Endothelial cell of umbilical vein (primary cell): ENCODE results near the gene INPP5E. TPM values are rescaled to one million over a fixed set of nuclear protein-coding genes. Genes with fewer than 3 reads are reported as not detected.

Source experiments
- BruUV-seq: library from RNA; stranded (reverse); fragments of 400-500 nt; replicated peaks from 2 replicates; lab custom pipeline; 2021; lab: Mats Ljungman, UMichigan
- CTCF ChIA-PET: fragments of 300-600, 350-600 bp; sonication (Branson Sonifier 250); formaldehyde crosslinking; loops from one replicate; lab custom pipeline; 2021; ENCODE audit warnings: antibody characterized with exemption, inconsistent platforms; lab: Charles Lee
- POLR2A ChIA-PET: fragments of 300-600, 350-600 bp; sonication (Branson Sonifier 250); formaldehyde crosslinking; loops from one replicate; lab custom pipeline; 2021; ENCODE audit warnings: antibody characterized with exemption, inconsistent platforms; lab: Charles Lee
- DNase-seq: peaks from one replicate; pipeline ENCODE4 v3.0.0-alpha.2; 2011; ENCODE audit warnings: low read depth, low spot score
- FAIRE-seq: peaks from 2 replicates; lab custom pipeline; 2011; peaks lifted over from hg19 to GRCh38; lab: Jason Lieb, UNC
- H2AFZ ChIP-seq: 2 replicates; pipeline ENCODE4 v1.6.0; 2012; ENCODE audit warnings: low read depth, low read length, control low read depth, inconsistent platforms
- H3K27ac ChIP-seq: 2 replicates; pipeline ENCODE4 v1.5.1; 2011; ENCODE audit warnings: low read depth, mild to moderate bottlenecking, control low read depth, low read length, moderate library complexity; ENCODE audit not compliant: insufficient read depth
- H3K27me3 ChIP-seq, 2 experiments: 2 replicates each; pipeline versions ENCODE4 v1.6.0 to v1.6.1; 2011; ENCODE audit warnings: low read length in 2 of 2, mixed read lengths in 1 of 2; ENCODE audit not compliant: control insufficient read depth in 2 of 2, insufficient read depth in 2 of 2
- H3K36me3 ChIP-seq, 2 experiments: 2 replicates in 1 of 2; 3 replicates in 1 of 2; pipeline ENCODE4 v1.5.1; 2011; ENCODE audit warnings: low read length in 2 of 2, mild to moderate bottlenecking in 1 of 2, moderate library complexity in 1 of 2; ENCODE audit not compliant: control insufficient read depth in 2 of 2, insufficient read depth in 2 of 2; ENCODE audit errors: extremely low read depth in 1 of 2
- H3K4me1 ChIP-seq: 3 replicates; pipeline ENCODE4 v1.5.1; 2011; ENCODE audit warnings: mild to moderate bottlenecking, low read length; ENCODE audit not compliant: control insufficient read depth, insufficient read depth; ENCODE audit errors: extremely low read depth
- H3K4me2 ChIP-seq: 2 replicates; pipeline ENCODE4 v1.6.1; 2011; ENCODE audit warnings: low read length, control low read depth, mixed read lengths; ENCODE audit not compliant: insufficient read depth
- H3K4me3 ChIP-seq, 3 experiments: fragments of 200-600 bp in 1 of 3; sonication (generic), shearing (Covaris generic) in 1 of 3; replicated peaks in 1 of 3; 2 replicates each; pipeline ENCODE4 v1.5.1; 2011 to 2016; ENCODE audit warnings: control low read depth in 3 of 3, low read length in 3 of 3, mild to moderate bottlenecking in 2 of 3, inconsistent platforms in 1 of 3, low read depth in 1 of 3, moderate library complexity in 1 of 3; ENCODE audit not compliant: insufficient read depth in 1 of 3
- H3K79me2 ChIP-seq: 2 replicates; pipeline ENCODE4 v1.6.0; 2012; ENCODE audit warnings: low read length, inconsistent platforms; ENCODE audit not compliant: control insufficient read depth, insufficient read depth
- H3K9ac ChIP-seq: replicated peaks from 2 replicates; pipeline ENCODE3; 2011; ENCODE audit warnings: low read length, control low read depth; ENCODE audit not compliant: insufficient read depth; ENCODE audit errors: extremely low read depth
- H3K9me1 ChIP-seq: replicated peaks from 3 replicates; pipeline ENCODE4 v1.6.0; 2011; ENCODE audit warnings: mild to moderate bottlenecking, low read length; ENCODE audit not compliant: control insufficient read depth, insufficient read depth; ENCODE audit errors: extremely low read depth
- H3K9me3 ChIP-seq: replicated peaks from 2 replicates; pipeline ENCODE4 v1.5.1; 2012; ENCODE audit warnings: low read length, inconsistent platforms; ENCODE audit not compliant: control insufficient read depth, insufficient read depth
- H4K20me1 ChIP-seq: replicated peaks from 2 replicates; pipeline ENCODE3; 2011; ENCODE audit warnings: mild to moderate bottlenecking, low read length; ENCODE audit not compliant: control insufficient read depth, insufficient read depth; ENCODE audit errors: extremely low read depth
- EZH2 ChIP-seq: IDR thresholded peaks from 2 replicates; pipeline ENCODE4 v1.6.1; 2012; ENCODE audit warnings: borderline replicate concordance, low read depth, mild to moderate bottlenecking, moderate library complexity, low read length, inconsistent platforms; ENCODE audit not compliant: severe bottlenecking
- FOS ChIP-seq: IDR thresholded peaks from 2 replicates; pipeline ENCODE4 v1.6.1; 2011; ENCODE audit warnings: mild to moderate bottlenecking, low read length, moderate library complexity, borderline replicate concordance; ENCODE audit not compliant: insufficient read depth
- GATA2 ChIP-seq: IDR thresholded peaks from 2 replicates; pipeline ENCODE4 v1.7.0; 2011; ENCODE audit warnings: low read depth, mild to moderate bottlenecking, moderate library complexity, mixed read lengths, low read length; ENCODE audit not compliant: insufficient read length, insufficient read depth
- JUN ChIP-seq: IDR thresholded peaks from 2 replicates; pipeline ENCODE4 v1.6.1; 2011; ENCODE audit warnings: borderline replicate concordance, low read depth; ENCODE audit not compliant: insufficient read length, insufficient read depth
- MYC ChIP-seq: IDR thresholded peaks from one replicate; pipeline ENCODE4 v1.6.1; 2011; ENCODE audit warnings: mild to moderate bottlenecking, low read depth, low read length
- POLR2A ChIP-seq: IDR thresholded peaks from 2 replicates; pipeline ENCODE4 v1.6.1; 2012; ENCODE audit warnings: low read depth, mild to moderate bottlenecking, control low read depth, low read length
- POLR2AphosphoS5 ChIP-seq: IDR thresholded peaks from 2 replicates; pipeline ENCODE4 v1.6.1; 2012; ENCODE audit warnings: low read depth, mild to moderate bottlenecking, control low read depth, low read length, moderate library complexity; ENCODE audit not compliant: insufficient read depth
- dilution Hi-C: fragments of 300-500 bp; cut with MboI; formaldehyde crosslinking; loops from one replicate; pipeline ENCODE4 v1.15.0; 2019; ENCODE audit warnings: low sequenced_read_pairs; ENCODE audit not compliant: extremely low pct_ligation_motif_present
- intact Hi-C: fragments of 100-400 bp; cut with micrococcal nuclease; formaldehyde crosslinking; loops from one replicate; pipeline ENCODE4 v1.10.0; 2022
- polyA plus RNA-seq, 4 experiments: library from polyadenylated mRNA; depleted of rRNA in 3 of 4; stranded (reverse) in 3 of 4; unstranded in 1 of 4; fragments of >200 nt; gene quantifications; 2 replicates each; pipeline versions ENCODE4 v1.2.1 to v1.2.3, GENCODE V29; 2011 to 2012; ENCODE audit warnings: missing spikeins in 1 of 4
- total RNA-seq: library from RNA; stranded (reverse); gene quantifications from 2 replicates; pipeline ENCODE4 v1.2.3, GENCODE V29; 2021
- TF ChIP-seq, protein P1 (sequence below), 2 donors: IDR thresholded peaks; 1 replicate in 1 of 2; 2 replicates in 1 of 2; pipeline ENCODE4 v1.5.1; 2011; ENCODE audit warnings: low read length in 2 of 2, mild to moderate bottlenecking in 2 of 2, moderate library complexity in 2 of 2, control low read depth in 1 of 2, inconsistent platforms in 1 of 2, low read depth in 1 of 2; ENCODE audit not compliant: insufficient read depth in 1 of 2; ENCODE audit errors: extremely low read depth in 1 of 2
- TF ChIP-seq, protein P2 (sequence below): IDR thresholded peaks from 2 replicates; pipeline ENCODE4 v1.6.1; 2011; ENCODE audit not compliant: insufficient read depth, insufficient read length

INPP5E gene
- total and polyA plus RNA-seq, 2 donors (not counting 3 experiments of a cell fraction or from before 2014, with no cell fraction given) = 15.0 to 24.5 TPM

DNA sequence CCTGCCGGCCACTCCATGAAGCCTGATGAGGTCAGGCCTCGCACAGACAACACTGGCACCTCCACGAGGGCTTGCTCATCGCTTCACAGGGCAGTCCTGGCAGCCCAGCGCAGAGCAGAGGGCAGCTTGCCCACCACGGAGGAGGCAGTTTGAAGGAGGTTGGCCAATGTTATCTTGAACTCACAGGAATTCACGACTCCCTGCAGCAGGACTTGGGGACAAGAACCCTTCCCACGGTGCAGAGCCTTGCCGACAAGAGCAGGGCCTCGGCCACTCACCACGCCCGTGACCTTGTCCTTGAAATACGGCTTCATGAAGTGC lies 44.7 kb downstream of the INPP5E start:
- BruUV-seq = no TSS peak
- Histone ChIP-seq H3K4me3 (no peak overlapping the region), H3K9ac (no peak overlapping the region), H4K20me1 (no peaks in the 10 kb centered on the region), H3K27ac (no peak overlapping the region), H3K9me3 (no peaks in the 10 kb centered on the region), H3K4me2 (no peak overlapping the region), H3K9me1 (no peaks in the 10 kb centered on the region), H2AFZ (no peak overlapping the region), H3K4me1 (peaks cover 6% of the 10 kb centered on the region), H3K36me3 (peaks cover 7 to 61% of the 10 kb centered on the region in 2 experiments), H3K27me3 (no peaks in the 10 kb centered on the region), H3K79me2 (peaks cover 22% of the 10 kb centered on the region)
- intact Hi-C loops = no loop called here
- ChIA-PET CTCF (no interaction called here), POLR2A (no interaction called here)
- no peak for FAIRE-seq
- DNase-seq = no peak
- TF ChIP-seq GATA2 = no peak
- no peak for TF ChIP-seq EZH2
- TF ChIP-seq POLR2A = no peak
- TF ChIP-seq FOS = no peak
- TF ChIP-seq, protein P1, sequence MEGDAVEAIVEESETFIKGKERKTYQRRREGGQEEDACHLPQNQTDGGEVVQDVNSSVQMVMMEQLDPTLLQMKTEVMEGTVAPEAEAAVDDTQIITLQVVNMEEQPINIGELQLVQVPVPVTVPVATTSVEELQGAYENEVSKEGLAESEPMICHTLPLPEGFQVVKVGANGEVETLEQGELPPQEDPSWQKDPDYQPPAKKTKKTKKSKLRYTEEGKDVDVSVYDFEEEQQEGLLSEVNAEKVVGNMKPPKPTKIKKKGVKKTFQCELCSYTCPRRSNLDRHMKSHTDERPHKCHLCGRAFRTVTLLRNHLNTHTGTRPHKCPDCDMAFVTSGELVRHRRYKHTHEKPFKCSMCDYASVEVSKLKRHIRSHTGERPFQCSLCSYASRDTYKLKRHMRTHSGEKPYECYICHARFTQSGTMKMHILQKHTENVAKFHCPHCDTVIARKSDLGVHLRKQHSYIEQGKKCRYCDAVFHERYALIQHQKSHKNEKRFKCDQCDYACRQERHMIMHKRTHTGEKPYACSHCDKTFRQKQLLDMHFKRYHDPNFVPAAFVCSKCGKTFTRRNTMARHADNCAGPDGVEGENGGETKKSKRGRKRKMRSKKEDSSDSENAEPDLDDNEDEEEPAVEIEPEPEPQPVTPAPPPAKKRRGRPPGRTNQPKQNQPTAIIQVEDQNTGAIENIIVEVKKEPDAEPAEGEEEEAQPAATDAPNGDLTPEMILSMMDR (IDR thresholded peaks at IDR 0.05; ENCODE audit: extremely low read depth in 1 of 2, insufficient read depth in 1 of 2, low read depth in 1 of 2, low read length in 2 of 2) = no peak
- no peak for TF ChIP-seq MYC
- TF ChIP-seq JUN = no peak
- TF ChIP-seq, protein P2, sequence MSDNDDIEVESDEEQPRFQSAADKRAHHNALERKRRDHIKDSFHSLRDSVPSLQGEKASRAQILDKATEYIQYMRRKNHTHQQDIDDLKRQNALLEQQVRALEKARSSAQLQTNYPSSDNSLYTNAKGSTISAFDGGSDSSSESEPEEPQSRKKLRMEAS = no peak
- no peak for TF ChIP-seq POLR2AphosphoS5
- dilution Hi-C loops = no loop called here
